Activated T-cell treated with anti-CD3 and anti-CD28 coated beads, Interleukin-2, amount 50 U/mL, for 72 hours (primary cell): Measurements from ENCODE around the gene TPM3. TPM values are rescaled to one million over a fixed set of nuclear protein-coding genes. Genes with fewer than 3 reads are reported as not detected.
A peak's percentile ranks its signal among the peaks of the same experiment; 100 is the strongest.
"Not testable (repeated sequence)": the region's sequence is repeated elsewhere in the genome, so short reads cannot be mapped to it uniquely, and the experiment has no call there.

Source experiments
- ATAC-seq, 2 donors: fragments of 150-1000 bp; cut with Tn5 transposase; replicated peaks in 1 of 2; 2 replicates each; pipeline ENCODE4 v1.10.0; 2021; ENCODE audit warnings: moderate library complexity in 2 of 2, mild to moderate bottlenecking in 1 of 2
- DNase-seq, 2 donors: peaks; one replicate each; pipeline ENCODE4 v3.0.0; 2021 to 2022; ENCODE audit warnings: mixed read lengths in 1 of 2
- H3K27ac Mint-ChIP-seq: one replicate; pipeline ENCODE4 v1.8.0; 2022; ENCODE audit warnings: mild to moderate bottlenecking, moderate library complexity, mixed read lengths
- H3K27me3 Mint-ChIP-seq: one replicate; pipeline ENCODE4 v1.8.0; 2022; ENCODE audit warnings: low read depth, mixed read lengths
- H3K36me3 Mint-ChIP-seq, 2 donors: one replicate each; pipeline ENCODE4 v1.8.0; 2022; ENCODE audit warnings: mixed read lengths in 2 of 2, mild to moderate bottlenecking in 1 of 2; ENCODE audit not compliant: insufficient read depth in 2 of 2
- H3K4me1 Mint-ChIP-seq: one replicate; pipeline ENCODE4 v1.8.0; 2022; ENCODE audit warnings: low read depth, mixed read lengths
- H3K4me3 Mint-ChIP-seq, 2 donors: one replicate each; pipeline ENCODE4 v1.8.0; 2022; ENCODE audit warnings: mild to moderate bottlenecking in 2 of 2, mixed read lengths in 2 of 2, moderate library complexity in 2 of 2
- H3K9me3 Mint-ChIP-seq, 2 donors: one replicate each; pipeline ENCODE4 v1.8.0; 2022; ENCODE audit warnings: mixed read lengths in 2 of 2
- total RNA-seq, 2 donors: library from RNA; stranded (reverse); gene quantifications; one replicate each; pipeline ENCODE4 v1.2.3, GENCODE V29; 2022

The TPM3 gene
- total RNA-seq, 2 donors from 2014 or later: 456 to 468 TPM

DNA sequence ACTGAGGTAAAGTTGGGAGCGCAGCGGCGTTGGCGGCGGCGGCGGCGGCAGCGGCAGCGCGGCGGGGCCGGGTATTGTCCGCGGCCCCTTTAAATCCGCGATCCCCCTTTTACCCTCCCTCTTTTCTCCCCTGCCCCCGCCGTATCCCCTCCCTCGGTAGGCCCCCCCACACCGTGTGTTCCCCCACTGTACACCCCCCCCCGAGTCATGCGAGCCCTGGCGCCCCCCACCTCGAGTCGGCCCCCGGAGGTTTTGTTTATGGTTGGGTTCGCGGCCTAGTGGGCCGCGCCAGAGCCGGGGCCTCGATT, 29.0 kb upstream of the TPM3 start:
- ATAC-seq (no peak), DNase-seq (no peak)
- peaks cover 75% of the 10 kb centered on the region for H3K4me1 Mint-ChIP-seq
- peak overlapping the region; percentile 87 for H3K27ac Mint-ChIP-seq
- H3K27me3 Mint-ChIP-seq: no peaks in the 10 kb centered on the region
- H3K36me3 Mint-ChIP-seq: peaks cover 35 to 37% of the 10 kb centered on the region in 2 donors
- peak overlapping the region; percentile 88 to 100 for H3K4me3 Mint-ChIP-seq
- peaks cover 0 to 2% of the 10 kb centered on the region in 2 donors for H3K9me3 Mint-ChIP-seq

- peak; percentile 95 for ATAC-seq
- peaks cover 34 to 35% of the 10 kb centered on the region in 2 donors for H3K36me3 Mint-ChIP-seq
- peak within 1 kb of the TSS; percentile 88 to 100 for H3K4me3 Mint-ChIP-seq
- peaks cover 76% of the 10 kb centered on the region for H3K4me1 Mint-ChIP-seq
- H3K9me3 Mint-ChIP-seq: peaks cover 0 to 2% of the 10 kb centered on the region in 2 donors
- DNase-seq: peak; percentile 99
- peak within 1 kb of the TSS; percentile 99 for H3K27ac Mint-ChIP-seq
- no peaks in the 10 kb centered on the region for H3K27me3 Mint-ChIP-seq
These were observed 28.4 kb upstream of the TPM3 start, which contains the start of gene UBAP2L for GRCh38 chr1:154220071-154220969. TSS of gene UBAP2L (plus strand) at chr1:154220955. CDS start at chr1:154225124, 4,169 bp downstream.

GRCh38 chr1:154219541-154219940, 27.6 kb upstream of the TPM3 start:
- Mint-ChIP-seq H3K4me1 (peaks cover 74% of the 10 kb centered on the region), H3K27me3 (no peaks in the 10 kb centered on the region), H3K9me3 (peaks cover 0 to 2% of the 10 kb centered on the region in 2 donors), H3K4me3 (peak overlapping the region; percentile 88 to 96), H3K27ac (peak overlapping the region; percentile 87), H3K36me3 (peaks cover 32% of the 10 kb centered on the region in 2 donors)
- DNase-seq (no peak), ATAC-seq (no peak)

DNA sequence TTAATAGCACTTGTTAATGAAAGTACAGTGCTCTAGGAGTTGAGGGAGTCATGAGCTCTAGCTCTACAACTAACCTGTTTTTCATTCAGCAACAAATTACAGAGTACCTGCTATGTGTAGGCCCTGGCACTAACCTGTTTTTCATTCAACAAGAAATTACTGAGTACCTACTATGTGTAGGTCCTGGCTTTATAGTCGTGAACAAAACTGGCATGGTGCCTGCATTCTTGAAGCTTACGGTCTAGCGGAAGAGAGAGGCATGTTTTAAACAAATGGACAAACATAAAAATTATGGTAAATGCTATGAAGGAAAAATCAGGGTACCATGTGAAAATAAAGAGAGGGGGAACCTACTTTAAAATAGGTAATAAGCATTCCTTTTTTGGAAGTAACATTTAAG, 26.6 kb upstream of the TPM3 start:
- Mint-ChIP-seq H3K4me1 (peaks cover 74% of the 10 kb centered on the region), H3K4me3 (peak overlapping the region; percentile 88 to 96), H3K9me3 (peaks cover 0 to 2% of the 10 kb centered on the region in 2 donors), H3K36me3 (peaks cover 32 to 37% of the 10 kb centered on the region in 2 donors), H3K27ac (peak overlapping the region; percentile 87), H3K27me3 (no peaks in the 10 kb centered on the region)
- ATAC-seq (no peak), DNase-seq (no peak)

GRCh38 chr1:154213274-154213673, 21.4 kb upstream of the TPM3 start:
- H3K27ac Mint-ChIP-seq: peak overlapping the region; percentile 92
- ATAC-seq: peak; percentile 97 to 98
- peaks cover 9 to 35% of the 10 kb centered on the region in 2 donors for H3K36me3 Mint-ChIP-seq
- H3K4me3 Mint-ChIP-seq: peak overlapping the region in 1 of 2 donors; percentile 47
- DNase-seq: peak; percentile 11 to 18
- no peaks in the 10 kb centered on the region for H3K27me3 Mint-ChIP-seq
- H3K9me3 Mint-ChIP-seq: no peaks in the 10 kb centered on the region
- peaks cover 72% of the 10 kb centered on the region for H3K4me1 Mint-ChIP-seq

GRCh38 chr1:154212083-154212482, 20.2 kb upstream of the TPM3 start:
- ATAC-seq: no peak
- peaks cover 5 to 39% of the 10 kb centered on the region in 2 donors for H3K36me3 Mint-ChIP-seq
- no peak for DNase-seq
- peaks cover 72% of the 10 kb centered on the region for H3K4me1 Mint-ChIP-seq
- no peaks in the 10 kb centered on the region for H3K27me3 Mint-ChIP-seq
- no peaks in the 10 kb centered on the region for H3K9me3 Mint-ChIP-seq
- peak overlapping the region; percentile 36 for H3K27ac Mint-ChIP-seq
- no peak overlapping the region for H3K4me3 Mint-ChIP-seq

- no peak for ATAC-seq
- no peak for DNase-seq
- H3K27me3 Mint-ChIP-seq: no peaks in the 10 kb centered on the region
- H3K4me3 Mint-ChIP-seq: no peak overlapping the region
- no peaks in the 10 kb centered on the region for H3K9me3 Mint-ChIP-seq
- peak overlapping the region; percentile 14 for H3K27ac Mint-ChIP-seq
- peaks cover 7 to 47% of the 10 kb centered on the region in 2 donors for H3K36me3 Mint-ChIP-seq
- peaks cover 62% of the 10 kb centered on the region for H3K4me1 Mint-ChIP-seq
These were observed 16.9 kb upstream of the TPM3 start for GRCh38 chr1:154208677-154209388.

DNA sequence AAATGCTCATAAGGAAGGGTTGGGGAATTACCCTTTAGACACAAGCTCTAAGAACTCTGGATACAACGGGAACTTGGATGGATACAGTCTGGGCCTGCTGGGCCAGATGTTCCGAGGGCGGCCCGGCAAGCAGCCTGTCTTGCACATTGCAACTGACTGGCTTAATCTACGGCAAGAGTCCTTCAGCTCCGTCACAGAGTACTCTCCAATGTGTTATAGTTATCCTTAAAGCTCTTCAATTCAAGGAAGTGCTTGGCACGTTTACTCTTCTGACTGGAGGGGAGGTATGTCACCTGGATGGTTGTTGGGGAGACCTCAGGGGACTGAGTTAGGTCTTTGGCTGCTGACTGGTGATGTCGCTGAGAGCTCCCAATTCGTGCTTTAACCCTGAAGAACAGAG, 15.4 kb upstream of the TPM3 start:
- H3K27me3 Mint-ChIP-seq: no peaks in the 10 kb centered on the region
- H3K4me1 Mint-ChIP-seq: peaks cover 52% of the 10 kb centered on the region
- H3K36me3 Mint-ChIP-seq: peaks cover 7 to 39% of the 10 kb centered on the region in 2 donors
- H3K27ac Mint-ChIP-seq: peak overlapping the region; percentile 75
- H3K4me3 Mint-ChIP-seq: no peak overlapping the region
- no peaks in the 10 kb centered on the region for H3K9me3 Mint-ChIP-seq
- ATAC-seq: no peak
- no peak for DNase-seq

DNA sequence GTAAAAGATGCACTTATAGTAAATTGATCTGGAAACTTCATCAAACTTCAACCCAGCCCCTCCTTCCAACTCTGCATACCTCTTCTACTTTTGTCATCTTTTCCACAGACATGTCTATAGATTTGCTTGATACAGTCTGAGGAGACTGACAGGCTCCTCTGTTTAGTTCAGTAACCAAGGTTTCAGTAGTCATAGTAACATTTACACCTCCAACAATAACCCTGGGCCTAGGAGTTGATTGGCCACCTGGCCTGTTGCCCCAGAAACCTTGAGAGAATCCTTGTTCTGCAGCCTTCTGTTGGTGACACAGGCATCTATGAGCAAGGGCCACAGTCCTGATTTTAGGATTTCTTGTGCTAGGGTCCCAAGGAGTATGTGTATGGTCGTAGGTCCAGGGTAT, 14.3 kb upstream of the TPM3 start, which contains the start of gene CFAP141:
TSS of gene CFAP141 (minus strand) at position 138 of the 400 bp plus-strand sequence. CDS start at position 112, 26 bp downstream.
- peak within 1 kb of the TSS; percentile 75 for H3K27ac Mint-ChIP-seq
- no peaks in the 10 kb centered on the region for H3K27me3 Mint-ChIP-seq
- H3K4me1 Mint-ChIP-seq: peaks cover 52% of the 10 kb centered on the region
- peak; percentile 87 to 92 for ATAC-seq
- H3K36me3 Mint-ChIP-seq: peaks cover 4 to 31% of the 10 kb centered on the region in 2 donors
- no peak within 1 kb of the TSS for H3K4me3 Mint-ChIP-seq
- H3K9me3 Mint-ChIP-seq: no peaks in the 10 kb centered on the region
- peak in 1 of 2 donors; percentile 22 for DNase-seq

GRCh38 chr1:154205778-154206177, 13.9 kb upstream of the TPM3 start:
- not testable (repeated sequence) for H3K9me3 Mint-ChIP-seq, H3K4me3 Mint-ChIP-seq, ATAC-seq, DNase-seq, H3K27me3 Mint-ChIP-seq
- peaks cover 52% of the 10 kb centered on the region for H3K4me1 Mint-ChIP-seq
- peaks cover 4 to 31% of the 10 kb centered on the region in 2 donors for H3K36me3 Mint-ChIP-seq
- H3K27ac Mint-ChIP-seq: peak overlapping the region; percentile 38

DNA sequence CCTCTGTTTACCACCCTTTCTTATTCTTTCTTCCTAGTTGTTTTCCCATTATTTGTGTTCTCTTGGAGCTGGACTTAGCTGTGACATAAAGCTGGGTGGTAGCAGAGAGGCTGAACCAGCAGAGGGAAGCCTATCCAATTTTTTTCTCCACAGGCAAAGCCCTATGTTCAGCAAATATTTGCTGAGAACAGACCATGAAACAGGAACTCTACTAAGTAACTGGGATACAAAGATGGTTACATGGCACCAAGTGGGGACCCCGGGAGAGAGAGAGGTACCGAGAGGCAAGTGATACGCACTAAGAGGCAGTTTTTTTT, 7.6 kb upstream of the TPM3 start:
- Mint-ChIP-seq H3K9me3 (no peaks in the 10 kb centered on the region), H3K27ac (no peak overlapping the region), H3K36me3 (no peaks in the 10 kb centered on the region), H3K4me3 (no peak overlapping the region), H3K27me3 (no peaks in the 10 kb centered on the region), H3K4me1 (no peaks in the 10 kb centered on the region)
- peak in 1 of 2 donors; percentile 25 for ATAC-seq
- no peak for DNase-seq

- Mint-ChIP-seq H3K27me3 (peaks cover 5% of the 10 kb centered on the region), H3K27ac (no peak overlapping the region), H3K9me3 (no peaks in the 10 kb centered on the region), H3K36me3 (no peaks in the 10 kb centered on the region), H3K4me3 (no peak overlapping the region), H3K4me1 (no peaks in the 10 kb centered on the region)
- DNase-seq: peak; percentile 41 to 46
- peak; percentile 68 to 71 for ATAC-seq
These were observed 7.1 kb upstream of the TPM3 start for GRCh38 chr1:154198756-154199562.
